Stimulated activated CD8-positive, alpha-beta memory T cell treated with anti-CD3 and anti-CD28 coated beads, Interleukin-12 subunit alpha, Interleukin-12 subunit beta, amount 100 ng/mL, for 24 hours (primary cell): ENCODE results near the gene EVI2B.
"Not testable (repeated sequence)": the region's sequence is repeated elsewhere in the genome, so short reads cannot be mapped to it uniquely, and the experiment has no call there.

Experiments used
- DNase-seq: peaks from one replicate; pipeline ENCODE4 v3.0.0-alpha.2; 2020; ENCODE audit errors: extremely low read depth

The EVI2B gene

DNA sequence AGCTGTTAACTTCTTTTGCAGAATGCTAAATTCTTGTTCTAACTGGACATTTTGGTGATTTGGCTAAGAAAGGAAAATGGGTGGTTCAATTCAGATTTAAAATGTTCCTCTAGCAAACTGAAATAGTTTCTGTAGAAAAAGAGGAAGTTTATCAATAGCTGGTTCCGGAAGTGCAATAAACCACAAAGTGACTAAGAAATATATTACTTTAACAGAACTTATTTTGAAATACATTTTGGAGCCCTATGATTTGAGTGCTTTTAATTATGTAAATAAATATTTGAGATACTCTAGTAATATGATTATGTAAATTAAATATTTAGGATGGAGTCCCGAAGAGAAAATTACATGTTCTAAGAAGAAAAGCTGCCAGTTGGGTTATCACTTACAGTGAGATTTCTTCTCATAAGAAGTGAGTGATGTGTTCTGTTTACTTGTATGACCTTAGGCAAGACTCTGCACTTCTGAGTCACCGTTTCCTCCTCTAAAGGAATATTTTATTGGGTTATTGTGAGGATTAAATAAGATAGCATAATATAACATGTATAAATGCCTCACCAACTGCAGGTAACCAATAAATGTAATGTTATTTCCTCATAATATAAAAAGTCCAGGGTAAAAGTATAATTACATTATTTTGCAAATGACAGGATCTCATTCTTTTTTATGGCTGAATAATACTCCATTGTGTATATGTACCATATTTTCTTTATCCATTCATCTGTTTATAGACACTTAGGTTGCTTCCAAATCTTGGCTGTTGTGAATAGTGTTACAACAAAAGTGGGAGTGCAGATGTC is at the start of gene EVI2B:
TSS of gene EVI2B (minus strand) at position 73 of the 800 bp plus-strand sequence. CDS start 8,445 bp downstream, outside the sequence.
- DNase-seq: no peak

DNA sequence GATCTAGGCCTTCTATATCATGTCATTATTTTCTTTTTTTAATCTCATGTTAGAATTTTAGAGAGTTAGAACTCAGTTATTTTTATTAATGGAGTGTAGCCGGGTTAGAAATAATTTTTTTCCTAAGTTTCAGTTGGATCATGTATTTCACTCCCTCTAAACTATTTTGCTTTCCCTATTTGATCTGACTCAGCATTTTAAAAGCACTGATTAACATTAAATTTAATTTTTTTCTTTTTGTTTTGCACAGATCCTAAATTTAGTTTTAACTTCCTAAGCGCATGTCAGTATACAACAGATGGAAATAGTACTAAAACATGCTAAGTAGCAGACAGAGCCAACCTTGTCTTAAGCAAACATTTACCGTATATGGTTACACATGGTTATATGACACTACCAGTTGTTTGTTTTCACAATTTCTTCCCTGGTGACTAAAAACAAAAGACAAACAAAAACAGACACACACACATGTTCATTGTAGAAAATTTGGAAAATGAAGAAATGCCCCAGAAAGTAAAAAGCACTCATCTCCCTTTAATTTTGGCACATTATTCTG is 44.1 kb upstream of the EVI2B start:
- no peak for DNase-seq

- no peak for DNase-seq
These were observed 43.2 kb upstream of the EVI2B start for GRCh38 chr17:31357091-31357490.

DNA sequence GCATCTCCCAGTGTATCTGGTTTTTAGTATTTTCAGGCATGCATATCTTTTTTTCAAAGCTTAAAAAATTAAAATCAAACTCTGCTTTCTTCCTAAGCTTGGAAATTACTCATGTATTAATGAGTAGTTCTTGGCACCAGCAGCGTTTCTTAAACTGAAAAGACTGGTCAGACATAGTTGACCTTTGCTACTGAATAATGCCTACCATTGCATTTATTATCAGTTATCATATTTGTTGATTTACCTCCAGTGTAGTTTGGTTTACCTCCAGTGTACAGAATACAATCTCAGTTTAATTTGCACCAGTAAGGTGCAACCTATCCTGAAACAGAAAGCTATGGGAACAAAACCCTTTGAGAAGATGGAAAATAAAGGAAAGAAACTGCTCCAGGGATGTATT is 42.1 kb upstream of the EVI2B start:
- no peak for DNase-seq

DNA sequence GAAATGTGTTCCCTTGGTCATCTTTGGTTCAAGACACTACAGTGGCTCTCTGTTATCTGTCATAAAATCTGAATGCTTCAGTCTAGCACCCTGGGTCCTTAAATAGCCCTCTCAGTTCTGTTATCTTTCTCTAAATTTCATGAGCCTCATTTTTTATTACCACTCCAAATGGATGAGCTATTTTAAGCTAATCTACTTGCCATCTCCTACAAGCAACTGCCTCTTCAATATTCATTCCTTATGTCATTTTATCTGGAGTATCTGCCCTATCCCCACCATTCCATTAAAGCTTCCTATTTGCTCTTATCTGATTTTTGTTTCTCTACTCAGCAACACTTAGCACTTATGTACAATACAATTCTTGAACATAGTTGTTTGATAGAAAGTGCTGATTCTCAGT is 35.6 kb upstream of the EVI2B start:
- DNase-seq: no peak

GRCh38 chr17:31345191-31345747 is 31.4 kb upstream of the EVI2B start:
- DNase-seq: not testable (repeated sequence)

DNA sequence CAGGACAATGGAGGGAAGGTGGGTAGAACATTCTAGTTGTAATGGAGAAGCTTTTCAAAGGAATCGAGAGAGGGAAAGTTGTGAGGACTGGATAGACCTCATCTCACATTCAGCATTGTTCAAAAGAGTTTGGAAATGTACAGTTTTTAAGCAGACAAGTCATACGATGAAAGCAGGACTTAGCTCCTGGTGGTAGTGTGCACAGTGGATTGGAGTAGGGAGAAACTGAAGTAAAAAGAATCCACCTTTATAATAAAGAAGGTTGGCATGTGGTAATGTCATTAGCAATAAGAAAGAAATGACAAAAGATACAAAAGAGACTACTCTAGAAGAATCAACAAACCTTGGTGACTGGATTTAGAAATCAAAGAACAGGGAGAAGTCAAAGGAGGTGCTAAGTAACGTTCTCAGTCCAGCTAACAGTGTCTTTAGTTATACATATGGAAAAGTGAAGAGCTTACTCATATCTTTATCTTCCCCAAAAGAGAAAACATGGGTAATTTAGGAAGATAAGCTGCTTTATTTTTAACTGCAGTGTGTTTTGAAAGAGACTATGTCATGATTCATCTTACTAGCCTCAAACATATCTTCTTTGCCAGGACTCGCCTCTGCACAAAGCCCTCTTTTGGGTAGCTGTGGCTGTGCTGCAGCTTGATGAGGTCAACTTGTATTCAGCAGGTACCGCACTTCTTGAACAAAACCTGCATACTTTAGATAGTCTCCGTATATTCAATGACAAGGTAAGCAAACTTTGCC is 26.2 kb upstream of the EVI2B start:
- DNase-seq: no peak

- no peak for DNase-seq
These were observed 15.4 kb upstream of the EVI2B start for GRCh38 chr17:31329221-31329620.

DNA sequence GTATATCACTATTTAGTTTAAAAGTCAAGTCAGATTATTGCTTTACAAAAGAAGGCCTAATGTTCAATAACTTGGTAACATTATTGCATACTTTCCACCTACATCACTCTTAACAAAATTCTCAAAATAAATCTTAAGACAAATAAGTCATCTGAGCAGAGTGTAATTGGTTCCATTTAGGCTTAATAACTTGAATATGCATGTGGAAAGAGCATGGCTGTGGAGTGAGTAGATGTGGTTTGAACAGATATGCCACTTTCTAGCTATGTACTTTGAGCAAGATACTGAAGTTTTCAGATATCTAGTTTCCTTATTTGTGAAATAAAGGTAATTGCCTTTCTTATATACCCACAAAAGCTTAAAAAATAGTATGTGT is 14.3 kb upstream of the EVI2B start:
- no peak for DNase-seq

DNA sequence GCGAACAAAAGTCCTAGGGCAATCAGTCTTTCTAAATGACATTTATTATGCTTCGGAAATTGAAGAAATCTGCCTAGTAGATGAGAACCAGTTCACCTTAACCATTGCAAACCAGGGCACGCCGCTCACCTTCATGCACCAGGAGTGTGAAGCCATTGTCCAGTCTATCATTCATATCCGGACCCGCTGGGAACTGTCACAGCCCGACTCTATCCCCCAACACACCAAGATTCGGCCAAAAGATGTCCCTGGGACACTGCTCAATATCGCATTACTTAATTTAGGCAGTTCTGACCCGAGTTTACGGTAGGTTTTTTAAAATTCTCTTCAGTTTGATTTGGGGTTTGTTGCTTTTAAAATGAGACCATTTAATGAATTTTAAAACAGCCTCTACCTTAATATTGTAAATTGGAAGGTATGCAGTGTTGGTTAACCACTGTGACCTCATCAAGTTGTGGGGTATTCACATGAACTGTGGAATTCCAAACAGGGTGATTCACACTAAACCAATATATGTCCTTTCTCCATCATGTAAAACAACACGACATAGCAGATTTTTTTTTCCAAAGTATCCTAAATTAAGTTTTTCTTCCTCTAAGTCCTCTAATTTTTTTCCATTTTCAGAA is 13.8 kb upstream of the EVI2B start:
- DNase-seq: no peak

- DNase-seq: no peak
These were observed 9.7 kb upstream of the EVI2B start for GRCh38 chr17:31323551-31323950.

DNA sequence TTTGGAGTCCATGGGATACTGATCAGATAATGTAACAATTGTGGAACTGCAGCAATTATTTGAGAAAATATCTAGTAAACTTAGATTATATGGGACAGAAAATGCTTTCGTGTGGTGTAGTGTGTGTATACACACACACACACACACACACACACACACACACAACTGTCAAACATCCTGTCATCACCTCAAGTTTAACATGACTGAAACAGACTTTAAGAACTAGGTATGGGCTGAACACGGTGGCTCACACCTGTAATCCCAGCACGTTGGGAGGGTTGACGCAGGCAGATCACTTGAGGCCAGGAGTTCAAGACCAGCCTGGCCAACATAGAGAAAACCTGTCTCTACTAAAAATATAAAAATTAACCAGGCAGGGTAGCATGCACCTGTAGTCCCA is 8.1 kb upstream of the EVI2B start:
- DNase-seq: no peak

GRCh38 chr17:31321481-31321880 is 7.6 kb upstream of the EVI2B start, which contains the start of gene EVI2A:
EVI2A (minus strand) TSS chr17:31321622; CDS start chr17:31319013, 2,609 bp downstream.
- DNase-seq: peak; percentile 53

DNA sequence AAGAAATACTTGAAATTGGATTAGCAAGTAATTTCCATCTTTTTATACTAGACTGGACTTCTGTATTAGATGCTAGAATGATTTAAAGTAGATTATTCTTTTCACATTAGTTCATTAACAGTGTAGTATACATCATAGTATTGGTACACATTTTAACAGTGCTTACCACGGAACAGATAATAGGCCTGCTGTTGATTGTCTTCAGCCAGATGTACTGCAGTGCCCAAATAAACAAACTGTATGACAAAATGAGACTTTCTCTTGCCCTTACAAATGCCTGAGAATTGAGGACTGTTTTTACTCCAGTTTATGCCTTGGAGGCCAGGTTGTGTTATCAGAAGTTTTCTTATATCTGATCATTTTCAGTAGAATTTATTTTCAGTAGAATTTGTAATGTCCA is 6.9 kb upstream of the EVI2B start:
- DNase-seq: no peak

DNA sequence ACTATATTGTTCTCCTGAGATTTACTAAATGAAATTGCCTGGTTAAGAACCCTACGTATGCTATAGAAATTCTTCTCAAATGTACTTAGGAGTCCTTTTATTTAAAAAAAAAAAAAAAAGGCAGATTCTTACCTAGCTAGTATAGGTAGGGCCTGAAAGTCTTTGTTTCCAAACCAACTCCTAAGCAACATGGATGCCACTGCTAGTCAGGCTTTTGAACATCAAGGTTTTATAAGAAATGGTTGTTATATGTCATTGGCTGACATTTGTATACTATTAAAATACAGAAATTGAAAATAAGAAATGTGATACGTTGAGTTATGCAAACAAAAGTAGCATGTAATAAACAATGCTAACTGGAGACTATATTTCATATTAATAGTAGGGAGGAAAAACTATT is 6.4 kb upstream of the EVI2B start:
- DNase-seq: no peak

DNA sequence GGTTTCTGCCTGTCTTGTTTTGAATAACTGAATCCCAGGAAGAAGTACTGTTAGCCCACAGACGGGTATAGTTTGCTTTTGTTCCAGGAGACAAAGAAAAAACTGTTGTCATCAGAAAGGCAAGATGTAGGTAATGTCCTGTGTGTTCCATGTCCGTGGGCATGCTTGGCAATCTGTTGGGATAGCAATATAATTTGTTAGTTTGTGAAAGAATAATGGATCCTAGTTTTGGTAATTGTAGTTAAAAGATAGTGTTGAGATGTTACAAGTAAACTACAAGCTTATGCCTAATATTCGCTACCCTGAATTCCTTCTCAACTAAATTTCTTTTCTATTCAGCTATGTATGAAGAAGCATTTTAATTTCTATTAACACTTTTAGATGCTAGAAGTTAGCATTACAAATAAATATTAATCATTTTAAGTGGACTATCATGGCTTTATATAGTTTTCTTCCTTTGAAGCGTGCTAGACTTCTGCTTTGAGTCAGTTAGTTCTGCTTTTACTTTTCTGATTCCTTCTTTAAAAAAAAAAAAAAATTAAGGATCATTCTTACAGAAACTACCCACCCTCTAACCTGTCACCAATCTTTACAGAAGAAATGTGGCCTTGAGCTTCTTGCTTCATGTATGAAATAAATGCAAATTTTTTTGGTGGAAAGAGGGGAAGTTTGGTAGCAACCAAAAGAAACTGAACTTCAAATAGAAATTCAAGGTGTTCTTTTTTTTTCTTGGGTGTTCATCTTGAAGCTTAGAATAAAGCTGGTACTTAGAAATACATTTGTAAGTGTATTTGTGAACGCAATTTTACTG is 5.2 kb upstream of the EVI2B start:
- no peak for DNase-seq

GRCh38 chr17:31318298-31318801 is 4.5 kb upstream of the EVI2B start:
- DNase-seq: peak; percentile 24

DNA sequence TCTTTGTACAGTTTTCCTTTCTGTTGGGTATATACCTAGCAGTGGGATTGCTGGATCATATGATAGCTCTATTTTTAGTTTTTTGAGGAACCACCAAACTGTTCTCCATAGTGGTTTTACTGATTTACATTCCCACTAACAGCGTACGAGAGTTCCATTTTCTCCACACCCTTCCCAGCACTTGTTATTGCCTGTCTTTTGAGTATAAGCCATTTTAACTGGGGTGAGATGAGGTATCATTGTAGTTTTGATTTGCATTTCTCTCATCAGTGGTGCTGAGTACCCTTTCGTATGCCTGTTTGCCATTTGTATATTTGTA is 887 bp upstream of the EVI2B start:
- DNase-seq: no peak

GRCh38 chr17:31312223-31312622 is 1.6 kb downstream of the EVI2B start:
- not testable (repeated sequence) for DNase-seq

- DNase-seq: no peak
These were observed 2.3 kb downstream of the EVI2B start for GRCh38 chr17:31311526-31311925.

DNA sequence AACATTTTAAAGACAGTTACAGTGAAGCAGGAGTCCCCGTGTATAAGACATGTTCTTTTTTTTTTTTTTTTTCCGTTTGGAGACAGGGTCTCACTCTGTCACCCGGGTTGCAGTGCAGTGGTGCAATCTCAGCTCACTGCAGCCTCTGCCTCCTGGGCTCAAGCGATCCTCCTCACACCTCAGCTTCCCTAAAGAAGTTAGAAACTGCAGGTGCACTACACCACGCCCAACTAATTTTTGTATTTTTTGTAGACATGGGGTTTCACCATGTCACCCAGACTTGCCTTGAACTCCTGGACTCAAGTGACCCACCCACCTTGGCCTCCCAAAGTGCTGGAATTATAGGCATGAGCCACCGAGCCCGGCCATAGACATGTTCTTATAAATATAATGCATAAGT is 3.0 kb downstream of the EVI2B start:
- no peak for DNase-seq
